Activated CD4-positive, CD25-positive, alpha-beta regulatory T cell (primary cell): ENCODE results near the gene SLIT1.

Source experiments
- DNase-seq, 4 experiments: peaks; one replicate each; lab custom pipeline; 2025; lab: John Stamatoyannopoulos, UW

The SLIT1 gene

DNA sequence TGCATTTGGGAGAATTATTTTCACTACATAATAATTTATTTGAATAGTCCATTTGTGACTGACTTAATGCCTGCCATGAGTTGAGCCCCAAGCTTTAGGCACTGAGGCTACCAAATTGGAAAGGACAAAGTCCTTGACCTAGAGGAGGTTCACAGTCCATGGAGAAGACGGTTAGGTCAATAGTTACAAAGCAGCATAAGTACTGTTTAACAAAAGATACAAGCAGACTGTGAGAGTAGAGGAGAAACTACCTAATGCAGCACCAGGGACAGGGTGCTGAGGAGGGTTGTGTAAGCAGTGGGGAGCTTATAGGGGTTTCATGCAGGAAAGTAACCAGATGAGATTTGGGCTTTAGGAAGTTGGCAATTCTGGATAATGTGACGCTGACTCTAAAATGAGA lies 214.4 kb downstream of the SLIT1 start:
- no peak for DNase-seq

DNA sequence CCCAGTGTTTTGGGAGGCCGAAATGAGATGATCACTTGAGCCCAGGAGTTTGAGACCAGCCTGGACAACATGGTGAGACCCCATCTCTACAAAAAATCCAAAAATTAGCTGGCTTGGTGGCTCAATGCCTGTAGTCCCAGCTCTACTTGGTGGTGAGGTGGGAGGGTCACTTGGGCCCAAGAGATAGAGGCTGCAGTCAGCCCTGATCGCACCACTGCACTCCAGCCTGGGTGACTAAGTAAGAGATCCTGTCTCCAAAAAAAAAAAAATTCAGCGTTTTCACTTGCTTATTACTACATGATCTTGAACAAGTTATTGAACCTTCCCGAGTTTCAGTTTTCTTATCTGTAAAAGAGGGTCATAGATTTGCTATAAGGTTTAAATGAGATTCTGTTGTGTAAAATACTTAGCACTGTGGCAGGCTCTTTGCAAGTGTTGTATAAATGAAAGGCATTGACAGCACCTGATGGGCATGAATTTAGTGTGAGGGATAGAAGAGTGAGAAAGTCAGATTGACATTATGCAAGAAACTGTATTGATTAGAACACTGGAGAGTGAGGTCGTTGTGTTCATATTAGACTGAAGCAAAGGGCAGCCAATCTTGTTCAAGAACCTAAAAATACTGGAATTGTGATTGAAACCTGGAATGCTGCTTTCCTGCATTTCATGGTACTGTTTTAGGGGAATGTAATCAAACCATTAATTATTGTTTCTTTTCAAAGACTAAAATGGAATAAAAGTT lies 216.9 kb downstream of the SLIT1 start:
- DNase-seq: no peak

DNA sequence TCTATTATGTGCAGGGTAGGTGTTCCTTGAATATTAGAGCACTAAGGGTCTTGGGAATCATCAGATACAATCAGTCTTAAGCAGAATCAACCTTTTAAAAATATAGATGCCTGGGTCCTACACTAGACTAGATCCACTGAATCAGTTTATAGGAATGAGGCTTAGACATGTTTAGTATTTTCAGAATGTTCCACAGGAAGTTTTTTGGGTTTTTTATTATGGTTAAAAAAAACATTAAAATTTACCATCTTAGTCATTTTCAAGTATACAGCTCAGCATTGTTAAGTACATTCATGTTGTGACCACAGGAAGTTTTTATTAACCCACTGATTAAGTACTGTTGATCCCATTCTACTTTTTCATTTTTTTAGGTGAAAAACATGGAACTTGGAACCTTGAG lies 217.9 kb downstream of the SLIT1 start:
- no peak for DNase-seq

DNA sequence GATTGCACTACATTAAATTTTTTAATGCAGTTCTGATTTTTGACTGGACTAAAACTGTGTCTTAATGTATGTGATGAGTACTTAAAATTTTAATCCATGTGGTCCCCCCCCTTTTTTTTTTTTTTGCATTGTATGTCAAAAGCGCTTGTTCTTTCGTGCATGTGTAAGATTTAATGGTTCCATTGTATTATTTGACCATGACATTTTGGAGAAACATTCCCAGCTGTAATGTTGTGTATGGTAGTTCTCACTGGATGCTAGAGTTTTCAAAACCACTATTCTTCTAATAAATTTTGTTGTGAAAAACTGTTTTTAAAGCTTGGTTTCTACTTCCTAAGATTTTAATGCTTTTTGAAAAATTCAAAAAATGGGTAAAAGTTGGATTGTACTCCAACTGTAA lies 221.6 kb downstream of the SLIT1 start:
- no peak for DNase-seq

DNA sequence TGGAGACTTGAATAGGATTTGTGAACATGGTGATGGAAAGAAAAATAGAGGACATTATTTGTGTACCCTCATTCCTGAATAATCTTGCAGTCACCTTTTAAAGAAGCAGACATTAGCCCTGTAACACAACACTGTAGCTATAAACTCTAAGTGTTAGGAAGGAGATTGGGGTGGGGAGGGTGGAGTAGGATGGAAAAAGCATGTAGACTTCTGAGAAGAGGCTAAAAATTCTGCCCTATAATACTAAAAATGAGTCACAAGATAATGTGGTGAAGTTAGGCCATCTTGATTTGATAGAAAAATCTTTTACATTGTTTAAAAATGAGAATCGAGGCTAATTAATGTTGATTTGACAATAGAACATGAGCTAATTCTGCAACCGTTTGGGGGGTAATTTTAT lies 224.9 kb downstream of the SLIT1 start:
- no peak for DNase-seq

DNA sequence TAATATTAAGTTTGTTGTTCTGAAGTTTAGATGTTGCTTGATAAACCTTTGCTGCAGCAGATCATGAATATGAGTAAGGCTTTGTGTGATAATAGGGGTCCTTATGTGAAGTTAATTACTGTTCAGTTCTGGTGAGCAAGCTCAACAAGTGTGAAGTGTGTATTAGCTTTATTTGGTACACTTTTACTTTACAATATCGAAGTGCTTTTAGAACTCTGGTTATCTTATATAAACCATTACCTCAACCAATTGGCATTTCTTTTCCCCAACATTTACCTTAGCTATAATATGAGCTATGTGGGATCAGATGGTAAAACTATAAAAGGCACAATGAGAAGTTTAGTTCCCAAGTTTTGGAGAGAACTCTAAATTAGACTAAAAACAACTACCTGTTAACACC lies 226.0 kb downstream of the SLIT1 start:
- DNase-seq: no peak

DNA sequence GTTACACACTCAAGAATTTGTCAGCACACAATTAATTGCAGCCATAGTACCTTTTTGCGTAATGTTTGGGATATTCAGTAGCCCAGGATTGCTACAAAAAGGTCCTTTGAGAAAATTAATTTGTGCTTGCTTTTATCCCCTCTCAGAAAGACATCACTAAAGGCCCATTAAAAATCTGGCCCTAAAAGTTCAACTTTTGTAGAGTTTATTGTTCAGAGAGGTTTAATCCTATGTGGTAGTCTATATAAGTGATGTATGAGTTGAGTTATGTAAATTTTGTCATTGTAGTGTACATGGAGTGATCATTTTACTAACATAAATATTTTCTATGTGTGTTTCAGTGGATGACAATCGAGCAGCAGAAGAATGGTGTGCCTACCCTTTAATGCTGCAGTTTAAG lies 227.7 kb downstream of the SLIT1 start:
- DNase-seq: no peak

DNA sequence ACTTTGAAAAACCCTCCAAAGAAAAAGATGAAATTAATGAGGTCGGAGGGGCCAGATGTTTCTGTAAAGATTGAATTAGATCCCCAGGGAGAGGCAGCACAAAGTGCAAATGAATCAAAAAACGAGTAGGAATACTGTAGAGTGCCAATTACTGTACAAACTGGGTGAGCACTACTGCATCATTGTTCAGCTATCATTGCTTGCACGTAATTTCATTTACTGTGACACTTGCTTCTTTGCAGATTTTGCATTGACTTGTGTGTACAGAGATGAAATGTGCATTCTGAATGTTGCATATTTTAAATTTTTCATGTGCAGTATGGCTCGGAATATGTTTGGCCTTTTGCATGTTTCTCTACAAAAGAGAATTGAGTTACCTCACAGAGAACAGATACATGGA lies 230.0 kb downstream of the SLIT1 start:
- no peak for DNase-seq

DNA sequence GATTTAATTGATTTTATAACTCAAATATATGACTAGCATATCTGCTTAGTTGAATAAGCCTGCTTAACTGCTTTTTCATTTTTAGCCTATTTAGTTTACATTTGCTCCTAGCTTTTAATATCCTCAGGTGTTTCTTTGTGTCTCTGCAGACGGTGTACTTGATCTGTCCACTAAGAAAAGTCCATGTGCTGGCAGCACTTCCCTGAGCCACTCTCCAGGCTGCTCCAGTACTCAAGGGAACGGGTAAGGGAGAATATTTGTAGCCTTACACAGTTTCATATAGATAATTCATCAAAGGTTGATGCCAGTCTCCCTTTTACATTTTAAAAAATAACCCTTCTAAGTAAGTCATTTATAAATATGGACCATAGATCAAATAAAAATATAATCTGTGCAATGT lies 233.8 kb downstream of the SLIT1 start:
- DNase-seq: no peak

DNA sequence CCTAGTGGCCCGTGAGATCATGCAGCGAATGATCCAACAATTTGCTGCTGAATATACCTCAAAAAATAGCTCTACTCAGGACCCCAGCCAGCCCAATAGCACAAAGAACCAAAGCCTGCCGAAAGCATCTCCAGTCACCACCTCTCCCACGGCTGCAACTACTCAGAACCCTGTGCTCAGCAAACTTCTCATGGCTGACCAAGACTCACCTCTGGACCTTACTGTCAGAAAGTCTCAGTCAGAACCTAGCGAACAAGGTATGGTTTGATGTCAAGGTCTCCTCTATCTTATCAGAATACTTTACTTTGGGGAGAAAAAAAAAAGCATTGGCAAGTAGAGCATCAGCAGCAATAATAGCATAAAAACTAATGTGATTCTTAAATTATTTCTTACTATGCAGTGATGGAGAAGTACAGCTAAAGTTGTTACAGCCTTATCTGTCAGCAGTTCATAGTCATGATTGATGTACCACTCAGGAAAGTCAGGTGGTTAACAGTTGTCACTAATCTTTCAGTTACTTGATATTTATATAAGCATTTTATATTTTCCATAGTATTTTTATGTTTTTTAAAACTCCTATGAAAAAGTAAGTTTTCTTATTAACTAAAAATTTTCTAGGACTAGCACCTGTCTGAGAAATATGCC lies 236.6 kb downstream of the SLIT1 start:
- no peak for DNase-seq
